NCI-H2196 (cell line): Measurements from ENCODE around the gene IRF2.
"Not testable (repeated sequence)": the region's sequence is repeated elsewhere in the genome, so short reads cannot be mapped to it uniquely, and the experiment has no call there.

Source experiments
- DNase-seq: peaks from one replicate; lab custom pipeline; 2025; ENCODE audit not compliant: unreplicated experiment; lab: John Stamatoyannopoulos, UW

The IRF2 gene

DNA sequence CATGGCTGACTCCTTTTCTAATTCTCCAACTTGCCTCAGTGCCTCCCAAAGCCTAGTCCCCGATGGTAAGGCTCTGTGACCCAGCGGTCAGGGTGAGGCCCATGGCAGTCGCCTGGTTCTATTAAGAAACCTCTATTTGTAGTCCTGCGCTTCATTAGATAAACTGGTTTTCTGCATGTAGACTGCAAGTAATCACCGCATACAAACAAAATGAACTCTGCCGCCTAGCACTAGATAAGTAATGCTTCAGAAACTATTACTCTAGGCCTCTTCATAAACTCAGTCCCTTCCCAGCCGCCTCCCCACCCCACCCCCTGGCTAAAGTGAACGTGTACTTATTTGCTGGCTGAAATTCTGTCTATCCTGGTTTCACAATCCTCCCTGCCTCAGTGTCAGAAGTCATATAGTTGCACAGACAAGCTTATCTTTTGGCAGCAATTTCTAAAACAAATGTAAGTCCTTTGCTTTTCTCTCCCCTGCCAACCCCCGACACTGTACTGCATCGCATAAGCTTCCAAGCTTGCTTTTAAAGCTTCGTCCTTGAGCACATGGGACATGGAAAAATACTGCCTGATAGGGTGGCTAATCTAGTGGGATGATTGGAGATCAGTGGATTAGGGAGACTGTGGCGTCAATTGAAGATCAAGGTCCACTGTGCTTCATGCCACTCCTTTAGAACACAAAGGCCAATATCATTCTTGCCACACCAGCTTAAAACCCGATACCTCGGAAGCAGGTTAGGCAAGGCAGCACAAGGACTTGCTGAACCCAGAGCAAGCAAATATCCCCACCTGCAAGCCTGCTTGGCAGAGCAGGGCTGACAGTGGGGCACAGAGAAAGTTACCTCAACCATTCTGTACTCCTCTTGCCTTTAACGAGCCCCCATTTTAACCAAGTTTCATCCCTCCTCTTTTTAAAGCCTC lies 125.8 kb downstream of the IRF2 start:
- DNase-seq = no peak

- no peak for DNase-seq
These were observed 126.8 kb downstream of the IRF2 start for GRCh38 chr4:184347251-184348239.

GRCh38 chr4:184346682-184347081 lies 127.7 kb downstream of the IRF2 start:
- DNase-seq = no peak

GRCh38 chr4:184346273-184346672 lies 128.1 kb downstream of the IRF2 start:
- DNase-seq = not testable (repeated sequence)

DNA sequence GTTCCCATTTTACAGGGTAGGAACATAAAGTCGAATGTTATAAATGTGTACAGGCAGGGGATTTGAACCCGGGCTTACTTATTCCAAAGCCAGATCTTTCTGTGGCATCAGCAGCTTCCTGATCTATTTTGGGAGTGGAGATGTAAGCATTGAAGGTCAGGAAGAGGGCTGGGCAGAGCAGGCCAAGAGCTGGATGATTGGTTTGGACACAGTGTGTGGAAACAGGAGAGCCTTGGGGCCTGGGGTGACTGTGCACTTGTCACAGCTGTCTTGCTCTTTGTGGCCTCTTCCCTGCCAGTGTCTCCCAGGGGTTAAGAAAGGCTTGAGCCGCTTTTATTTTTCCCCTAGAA lies 128.8 kb downstream of the IRF2 start:
- DNase-seq = no peak

DNA sequence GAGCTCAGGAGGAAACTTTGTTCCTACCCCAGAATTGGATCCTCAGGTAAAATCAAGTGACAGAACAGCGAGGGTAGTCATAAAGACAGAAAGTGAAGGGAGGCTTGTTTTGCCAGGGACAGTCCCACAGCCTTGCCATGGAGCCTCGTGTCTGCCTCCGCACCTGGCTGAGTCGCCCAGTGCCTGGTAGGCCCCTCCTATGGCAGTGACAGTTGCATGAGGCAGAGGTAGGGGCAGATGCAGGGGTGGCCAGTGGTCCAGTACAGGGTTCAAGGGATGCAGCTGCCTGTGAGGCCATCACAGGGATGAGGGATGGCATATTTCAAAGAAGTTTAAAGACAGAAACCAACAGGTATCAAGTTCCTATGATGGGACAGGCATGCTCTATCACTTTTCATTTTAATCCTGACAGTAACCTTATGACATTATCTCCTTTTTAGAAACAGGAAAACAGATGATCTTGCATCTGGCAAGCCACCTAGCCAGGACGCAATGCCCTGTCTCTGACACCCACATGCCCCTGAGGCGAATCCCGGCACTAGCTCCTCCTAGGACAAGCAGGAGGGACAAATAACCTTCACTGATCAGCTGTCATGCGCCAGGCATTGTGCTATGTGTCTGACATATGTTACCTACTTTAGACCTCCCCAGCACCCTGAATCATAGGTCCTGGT lies 129.3 kb downstream of the IRF2 start:
- DNase-seq = no peak

DNA sequence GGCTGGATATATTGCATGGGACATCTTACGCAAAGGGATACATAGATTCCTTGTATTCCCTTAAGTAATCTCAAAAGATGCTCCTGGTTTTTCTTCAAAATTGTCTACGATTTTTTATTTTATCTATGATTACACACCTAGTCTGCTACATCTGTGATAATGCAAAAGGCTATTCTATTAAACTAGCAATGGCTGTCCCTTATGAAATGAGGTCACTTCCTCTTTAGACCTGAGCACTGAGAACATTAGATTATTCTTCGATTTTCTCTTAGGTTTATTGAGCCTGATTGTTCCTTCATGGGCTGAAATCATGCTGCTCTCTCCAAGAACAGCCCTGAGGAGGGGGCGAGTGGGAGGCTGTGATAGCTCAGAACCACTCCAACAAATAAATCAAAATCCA lies 129.9 kb downstream of the IRF2 start:
- DNase-seq = no peak

DNA sequence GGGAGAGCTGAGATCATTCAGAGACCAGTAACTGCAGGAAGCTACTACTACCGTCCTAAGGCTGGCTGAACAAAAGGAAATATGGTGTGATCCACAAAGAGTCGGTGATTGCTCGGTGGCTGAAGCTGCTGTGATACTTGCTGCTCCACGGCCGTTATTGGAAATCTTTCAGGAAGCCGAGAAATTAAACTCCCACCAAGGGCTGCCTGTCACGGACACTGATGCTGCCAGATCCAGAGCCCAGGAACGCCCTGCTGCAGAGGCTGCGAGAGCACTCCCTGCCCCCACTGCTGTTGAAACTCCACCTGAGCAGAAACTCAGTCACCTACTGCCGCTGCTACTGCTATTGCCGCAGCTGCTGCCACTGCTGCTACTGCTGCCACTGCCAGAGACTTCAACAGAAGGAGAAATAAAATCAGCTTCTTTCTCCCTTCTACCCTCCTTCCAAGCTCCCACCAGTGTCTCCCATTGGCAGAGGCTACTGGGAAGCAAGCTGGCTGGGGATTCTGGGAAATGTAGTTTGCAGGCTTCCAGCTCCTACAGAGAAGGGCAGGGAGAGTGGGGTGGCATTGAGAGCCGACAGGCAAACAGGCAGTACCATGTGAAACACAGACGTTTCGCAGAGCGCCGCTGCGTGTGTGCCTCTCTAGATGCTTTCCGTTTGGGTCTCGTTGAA lies 130.7 kb downstream of the IRF2 start:
- peak; percentile 59 for DNase-seq

DNA sequence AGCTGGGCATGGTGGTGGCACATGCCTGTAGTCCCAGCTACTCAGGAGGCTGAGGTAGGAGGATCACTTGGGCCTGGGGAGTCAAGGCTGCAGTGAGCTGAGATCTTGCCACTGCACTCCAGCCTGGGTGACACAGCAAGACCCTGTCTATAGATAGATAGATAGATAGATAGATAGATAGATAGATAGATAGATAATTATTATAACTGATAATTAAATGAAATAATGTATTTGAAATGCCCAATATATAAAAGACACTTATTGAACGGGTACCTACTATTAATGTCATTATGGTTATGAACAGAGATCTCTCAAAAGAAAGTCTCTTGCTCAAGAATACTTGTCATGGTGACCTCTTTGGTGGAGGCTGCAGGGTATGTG lies 131.5 kb downstream of the IRF2 start:
- DNase-seq = not testable (repeated sequence)

- DNase-seq = no peak
These were observed 132.0 kb downstream of the IRF2 start for GRCh38 chr4:184342167-184342856.

DNA sequence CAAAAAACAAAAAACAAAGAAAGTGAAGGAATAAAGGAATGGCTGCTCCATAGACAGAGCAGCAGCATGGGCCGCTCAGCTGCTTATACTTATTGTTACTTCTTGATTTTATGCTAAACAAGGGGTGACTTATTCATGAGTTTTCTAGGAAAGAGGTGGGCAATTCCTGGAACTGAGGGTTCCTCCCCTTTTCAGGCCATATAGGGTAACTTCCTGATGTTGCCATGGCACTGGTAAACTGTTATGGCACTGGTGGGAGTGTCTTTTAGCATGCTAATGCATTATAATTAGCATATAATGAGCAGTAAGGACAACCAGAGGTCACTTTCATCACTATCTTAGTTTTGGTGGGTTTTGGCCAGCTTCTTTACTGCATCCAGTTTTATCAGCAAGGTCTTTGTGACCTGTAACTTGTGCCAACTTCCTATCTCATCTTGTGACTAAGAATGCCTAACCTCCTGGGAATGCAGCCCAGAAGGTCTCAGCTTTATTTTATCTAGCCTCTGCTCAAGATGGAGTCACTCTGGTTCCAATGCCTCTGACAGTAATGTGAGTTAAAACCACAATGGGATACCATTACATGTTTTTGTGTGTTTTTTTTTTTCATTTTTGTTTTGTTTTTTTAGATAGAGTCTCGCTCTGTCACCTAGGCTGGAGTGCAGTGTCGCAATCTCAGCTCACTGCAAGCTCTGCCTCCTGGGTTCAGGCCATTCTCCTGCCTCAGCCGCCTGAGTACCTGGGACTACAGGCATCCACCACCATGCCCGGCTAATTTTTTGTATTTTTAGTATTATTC lies 134.8 kb downstream of the IRF2 start:
- peak; percentile 8 for DNase-seq

DNA sequence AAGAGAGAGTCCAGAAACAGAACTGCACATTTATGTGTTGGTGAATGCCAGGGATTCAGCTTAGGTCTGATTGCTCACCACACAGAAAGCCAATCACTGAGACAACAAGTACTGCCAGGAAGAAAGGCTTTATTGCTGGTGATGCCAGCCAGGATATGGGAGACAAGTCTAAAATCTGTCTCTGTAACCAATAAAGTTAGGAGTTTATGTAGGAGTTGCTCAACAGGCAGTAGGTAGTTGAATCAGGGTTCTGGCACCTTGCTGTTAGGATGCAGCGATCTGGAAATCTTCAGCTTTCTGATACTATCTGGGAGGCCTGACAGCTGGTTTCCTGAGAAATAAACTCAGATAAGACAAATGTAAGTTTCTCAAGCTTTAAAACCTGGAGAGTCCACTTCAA lies 136.4 kb downstream of the IRF2 start:
- DNase-seq = no peak
